ENCODE measurements around the gene LRRC17. TPM values are rescaled to one million over a fixed set of nuclear protein-coding genes. Genes with fewer than 3 reads are reported as not detected.
"Not testable (repeated sequence)": the region's sequence is repeated elsewhere in the genome, so short reads cannot be mapped to it uniquely, and the experiment has no call there.

The LRRC17 gene
- total RNA-seq, 1 experiment from 2014 or later: 0.37 TPM

DNA sequence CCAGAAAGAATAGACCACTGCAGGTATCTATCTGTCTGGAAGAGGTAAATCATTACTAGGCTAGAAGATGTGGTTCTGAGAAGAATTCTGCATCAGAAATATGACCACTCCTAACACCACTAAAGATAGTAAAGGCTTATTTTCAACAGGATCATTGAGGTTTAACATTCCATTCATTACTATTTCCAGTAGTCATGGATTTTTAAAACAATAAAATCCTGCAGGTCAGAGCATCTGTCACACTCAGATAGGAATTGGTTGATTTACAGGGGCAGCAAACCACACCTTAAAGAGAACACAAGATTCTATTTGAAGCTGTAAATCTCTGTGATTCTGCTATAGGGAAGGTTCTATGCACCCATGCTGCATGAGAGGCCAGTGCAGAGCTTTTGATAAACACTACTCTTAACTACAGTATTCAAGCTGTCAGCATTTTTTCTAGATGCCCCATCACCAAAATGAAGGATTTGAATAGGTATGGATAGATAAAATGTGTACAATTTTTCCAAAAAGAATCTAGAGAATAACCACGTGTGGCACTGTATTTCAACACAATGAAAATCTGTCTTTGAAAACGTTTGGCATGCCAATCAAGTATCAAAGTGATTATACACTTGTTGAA lies 14.6 kb downstream of the LRRC17 start:
- no peak for DNase-seq (ENCODE audit: low read depth, low spot score)
- in situ Hi-C loops (cut with HindIII; ENCODE audit: low pct_unique_long_range_greater_than_20kb, low sequenced_read_pairs): no loop called here

DNA sequence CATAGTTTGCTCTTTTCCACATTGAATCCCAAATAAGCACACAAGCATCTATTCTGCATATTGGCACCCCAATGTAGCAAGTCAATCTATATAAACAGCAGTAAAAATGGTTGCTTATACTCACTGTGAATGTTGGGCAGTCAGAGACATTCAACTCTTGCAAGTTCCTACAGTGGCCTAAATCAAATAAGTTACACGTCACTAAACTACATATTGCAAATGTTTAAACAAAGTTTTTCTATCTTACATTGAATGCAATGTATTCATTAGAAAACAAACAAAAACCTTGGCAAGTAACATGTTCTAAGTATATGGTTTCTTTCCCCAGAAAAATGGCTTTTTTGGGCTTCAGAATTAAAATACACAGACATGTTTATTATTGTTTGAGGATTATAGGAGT lies 19.0 kb downstream of the LRRC17 start:
- in situ Hi-C loops (cut with HindIII; ENCODE audit: low pct_unique_long_range_greater_than_20kb, low sequenced_read_pairs): no loop called here
- no peak for DNase-seq (ENCODE audit: low read depth, low spot score)

DNA sequence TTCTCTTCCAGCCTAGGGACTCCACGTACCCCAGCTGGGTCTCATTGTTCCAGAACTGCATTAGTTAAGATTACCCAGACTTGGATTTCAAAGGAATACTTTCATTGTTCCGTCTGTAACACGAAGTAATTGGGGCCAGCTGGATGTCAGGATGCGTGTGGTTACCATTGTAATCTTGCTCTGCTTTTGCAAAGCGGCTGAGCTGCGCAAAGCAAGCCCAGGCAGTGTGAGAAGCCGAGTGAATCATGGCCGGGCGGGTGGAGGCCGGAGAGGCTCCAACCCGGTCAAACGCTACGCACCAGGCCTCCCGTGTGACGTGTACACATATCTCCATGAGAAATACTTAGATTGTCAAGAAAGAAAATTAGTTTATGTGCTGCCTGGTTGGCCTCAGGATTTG lies 21.0 kb downstream of the LRRC17 start:
- no peak for DNase-seq (ENCODE audit: low read depth, low spot score)
- in situ Hi-C loops (cut with HindIII; ENCODE audit: low pct_unique_long_range_greater_than_20kb, low sequenced_read_pairs): no loop called here

DNA sequence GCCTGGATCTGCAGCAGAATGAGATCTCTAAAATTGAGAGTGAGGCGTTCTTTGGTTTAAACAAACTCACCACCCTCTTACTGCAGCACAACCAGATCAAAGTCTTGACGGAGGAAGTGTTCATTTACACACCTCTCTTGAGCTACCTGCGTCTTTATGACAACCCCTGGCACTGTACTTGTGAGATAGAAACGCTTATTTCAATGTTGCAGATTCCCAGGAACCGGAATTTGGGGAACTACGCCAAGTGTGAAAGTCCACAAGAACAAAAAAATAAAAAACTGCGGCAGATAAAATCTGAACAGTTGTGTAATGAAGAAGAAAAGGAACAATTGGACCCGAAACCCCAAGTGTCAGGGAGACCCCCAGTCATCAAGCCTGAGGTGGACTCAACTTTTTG lies 21.4 kb downstream of the LRRC17 start:
- in situ Hi-C loops (cut with HindIII; ENCODE audit: low pct_unique_long_range_greater_than_20kb, low sequenced_read_pairs): no loop called here

DNA sequence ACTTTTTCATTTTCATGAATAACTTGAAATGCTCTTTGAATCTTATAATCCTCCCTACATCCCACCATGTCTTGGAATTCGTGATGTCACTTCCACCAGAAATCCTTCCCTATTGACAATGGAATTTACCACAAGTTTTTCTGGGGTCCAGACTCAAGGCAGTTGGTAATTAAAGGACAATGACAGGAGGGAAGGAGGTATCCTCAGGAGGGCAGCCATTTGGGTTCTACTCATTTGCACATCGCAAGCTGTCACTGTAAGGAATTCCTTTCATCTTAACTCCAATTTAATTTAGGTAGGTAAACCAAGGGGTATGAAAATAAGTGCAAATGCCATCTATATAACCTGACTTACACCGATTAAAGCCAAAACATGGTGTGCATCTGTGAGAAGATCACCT lies 21.9 kb downstream of the LRRC17 start:
- in situ Hi-C loops (cut with HindIII; ENCODE audit: low pct_unique_long_range_greater_than_20kb, low sequenced_read_pairs): no loop called here

More for the DNA sequence above, 21.4 kb downstream of the LRRC17 start:
- DNase-seq (ENCODE audit: low read depth, low spot score): no peak

DNA sequence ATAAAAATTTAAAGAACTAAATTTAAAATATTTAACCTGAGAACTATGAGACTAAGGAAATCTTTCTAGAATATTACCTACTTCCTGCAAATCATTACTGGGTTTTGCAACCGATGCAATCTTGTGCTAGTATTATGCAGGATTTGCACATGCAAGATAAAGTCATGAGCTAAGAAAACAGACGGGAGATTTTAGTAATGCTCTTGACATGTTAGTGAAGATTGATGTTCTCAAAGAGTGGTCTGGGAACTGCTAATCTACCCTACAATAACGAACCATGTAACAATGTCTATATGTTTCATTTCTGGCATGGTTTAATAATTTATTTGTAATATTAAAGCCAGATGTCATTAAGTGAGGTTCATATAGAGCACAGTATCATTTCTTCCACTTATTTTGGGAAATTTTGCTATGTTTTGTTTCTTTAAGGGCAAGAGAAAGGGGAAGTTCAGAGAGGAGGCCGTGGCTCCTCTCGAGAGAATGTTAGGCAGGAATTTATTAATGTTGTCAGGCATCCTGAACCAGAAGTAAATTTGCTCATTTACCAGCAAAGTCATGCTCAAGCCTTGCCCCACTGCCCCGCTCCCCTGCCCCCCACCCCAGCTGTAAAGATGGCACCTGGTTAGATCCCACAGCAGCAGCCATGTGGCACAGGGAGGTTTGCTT lies 22.8 kb downstream of the LRRC17 start:
- DNase-seq (ENCODE audit: low read depth, low spot score): no peak
- in situ Hi-C loops (cut with HindIII; ENCODE audit: low pct_unique_long_range_greater_than_20kb, low sequenced_read_pairs): no loop called here

More for the DNA sequence above, 21.9 kb downstream of the LRRC17 start:
- DNase-seq (ENCODE audit: low read depth, low spot score): no peak

DNA sequence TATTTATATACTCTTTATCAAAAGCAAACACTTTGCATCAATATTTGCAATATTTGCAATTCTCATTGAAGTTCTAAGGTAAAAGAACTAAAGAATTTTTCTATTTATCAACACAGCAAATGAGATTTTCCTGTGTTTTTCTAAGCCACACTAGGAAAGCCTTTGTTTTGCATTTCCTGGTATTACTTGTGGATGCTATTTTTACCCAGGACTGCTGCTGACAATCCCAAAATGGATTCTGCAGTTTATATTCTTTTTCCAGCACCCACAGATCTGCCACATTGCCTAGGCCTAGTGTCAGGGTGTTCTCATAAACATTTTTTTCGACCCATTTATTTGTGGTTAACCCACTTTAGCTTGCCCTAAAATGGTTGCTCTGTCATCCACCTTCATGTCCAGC lies 25.9 kb downstream of the LRRC17 start:
- DNase-seq (ENCODE audit: low read depth, low spot score): no peak
- in situ Hi-C loops (cut with HindIII; ENCODE audit: low pct_unique_long_range_greater_than_20kb, low sequenced_read_pairs): no loop called here

DNA sequence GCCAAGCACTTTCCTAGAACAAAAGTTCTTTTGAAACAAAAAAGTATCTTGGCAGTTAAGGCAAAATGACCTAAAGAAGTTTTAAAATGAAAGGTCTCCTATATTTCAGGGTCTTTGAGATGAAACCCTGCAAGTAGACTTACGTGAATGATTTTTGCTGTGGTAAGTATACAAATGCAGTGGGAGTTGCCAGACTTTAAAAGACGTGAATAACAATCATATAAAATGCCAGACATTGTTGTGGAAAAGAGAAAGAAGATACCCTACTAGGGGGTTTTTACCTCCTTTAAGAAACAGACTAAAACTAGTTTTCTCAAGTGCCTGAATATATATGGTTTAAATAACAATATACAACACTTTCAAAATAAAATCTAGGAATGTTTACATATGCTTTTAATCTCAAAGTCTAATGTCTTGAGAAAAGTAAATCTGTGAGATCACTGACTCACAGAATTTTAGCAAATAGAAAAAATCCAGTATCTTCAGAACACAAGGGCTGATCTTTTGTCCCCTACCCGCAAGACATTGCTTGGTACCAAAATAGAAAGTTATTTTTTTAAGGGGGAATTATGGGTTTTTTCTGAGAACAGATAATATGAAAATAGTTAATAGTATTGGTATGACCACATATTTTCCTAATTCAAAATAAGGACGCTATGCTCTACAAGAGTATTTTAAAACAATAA lies 29.5 kb downstream of the LRRC17 start:
- DNase-seq (ENCODE audit: low read depth, low spot score): no peak
- in situ Hi-C loops (cut with HindIII; ENCODE audit: low pct_unique_long_range_greater_than_20kb, low sequenced_read_pairs): no loop called here

DNA sequence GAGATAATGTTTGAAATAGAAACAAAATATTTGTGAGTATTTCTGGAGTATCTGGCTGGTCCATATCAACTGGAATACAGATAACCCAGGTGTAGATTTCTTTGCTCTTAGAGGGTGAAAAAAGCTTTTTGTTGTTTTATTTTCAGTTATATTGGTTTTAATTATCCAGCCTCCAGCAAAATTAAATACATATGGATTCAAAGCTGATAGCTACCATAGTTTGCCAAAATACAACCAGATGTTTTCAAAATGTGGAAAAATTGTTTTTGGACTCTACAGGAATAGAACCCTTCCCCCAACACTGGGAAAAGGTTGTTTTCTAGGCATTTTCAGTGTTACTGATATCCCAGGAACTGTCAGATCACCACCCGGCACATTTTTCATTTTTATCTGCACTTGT lies 30.1 kb downstream of the LRRC17 start:
- no peak for DNase-seq (ENCODE audit: low read depth, low spot score)
- in situ Hi-C loops (cut with HindIII; ENCODE audit: low pct_unique_long_range_greater_than_20kb, low sequenced_read_pairs): no loop called here

DNA sequence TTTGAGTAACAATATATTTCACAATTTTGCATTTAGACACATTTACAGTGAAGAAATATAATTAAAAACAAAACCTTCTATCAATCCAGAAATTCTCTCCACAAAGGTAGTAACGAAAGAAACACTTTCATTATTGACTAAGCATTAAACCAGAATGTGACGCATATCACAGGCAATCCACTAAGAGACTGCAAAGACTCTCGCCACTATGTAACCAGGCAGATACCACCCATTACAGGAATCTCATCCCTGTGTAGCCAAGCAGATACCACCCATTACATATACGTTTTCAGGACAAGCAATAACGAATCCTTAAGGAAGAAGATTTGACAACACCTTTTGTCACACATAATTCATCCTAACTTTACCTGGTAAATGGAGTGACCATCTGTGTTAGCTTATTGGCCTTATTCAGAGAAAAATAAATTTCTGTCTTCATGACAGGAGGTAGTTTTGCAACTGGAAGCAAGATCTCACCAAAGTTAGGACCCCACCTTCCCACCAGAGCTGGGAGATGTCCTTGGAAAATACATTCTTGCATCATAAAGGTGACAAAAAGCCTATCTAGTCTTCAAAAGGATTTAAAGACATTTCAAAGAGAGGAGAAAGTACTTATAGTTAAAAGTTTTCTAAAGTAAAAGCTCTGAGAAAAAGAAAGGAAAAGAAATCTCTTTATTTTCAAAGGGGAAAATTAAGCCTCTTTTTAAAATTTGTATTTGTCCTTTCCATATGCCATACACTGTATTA lies 30.8 kb downstream of the LRRC17 start:
- in situ Hi-C loops (cut with HindIII; ENCODE audit: low pct_unique_long_range_greater_than_20kb, low sequenced_read_pairs): no loop called here

DNA sequence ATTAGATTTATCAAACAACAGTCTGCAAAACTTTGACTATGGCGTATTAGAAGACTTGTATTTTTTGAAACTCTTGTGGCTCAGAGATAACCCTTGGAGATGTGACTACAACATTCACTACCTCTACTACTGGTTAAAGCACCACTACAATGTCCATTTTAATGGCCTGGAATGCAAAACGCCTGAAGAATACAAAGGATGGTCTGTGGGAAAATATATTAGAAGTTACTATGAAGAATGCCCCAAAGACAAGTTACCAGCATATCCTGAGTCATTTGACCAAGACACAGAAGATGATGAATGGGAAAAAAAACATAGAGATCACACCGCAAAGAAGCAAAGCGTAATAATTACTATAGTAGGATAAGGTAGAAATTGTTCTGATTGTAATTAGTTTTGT lies 31.4 kb downstream of the LRRC17 start:
- DNase-seq (ENCODE audit: low read depth, low spot score): peak; percentile 96
- in situ Hi-C loops (cut with HindIII; ENCODE audit: low pct_unique_long_range_greater_than_20kb, low sequenced_read_pairs): no loop called here

More for the DNA sequence above, 30.8 kb downstream of the LRRC17 start:
- no peak for DNase-seq (ENCODE audit: low read depth, low spot score)

DNA sequence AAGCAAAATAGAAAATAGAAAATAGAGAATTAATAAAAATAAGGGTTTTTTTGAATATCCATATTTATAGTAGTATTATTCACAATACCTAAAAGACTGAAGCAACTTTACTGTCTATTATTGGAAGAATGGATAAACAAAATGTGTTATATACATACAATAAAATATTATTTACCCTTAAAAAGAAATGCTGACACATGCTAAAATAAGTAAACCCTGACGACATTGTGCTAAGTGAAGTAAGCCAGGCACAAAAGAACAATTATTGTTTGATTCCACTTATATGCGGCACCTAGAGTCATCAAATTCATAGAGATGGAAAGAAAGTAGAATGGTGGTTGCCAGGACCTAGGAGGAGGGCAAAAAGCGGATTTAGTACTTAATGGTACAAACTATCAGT lies 39.0 kb downstream of the LRRC17 start:
- in situ Hi-C loops (cut with HindIII; ENCODE audit: low pct_unique_long_range_greater_than_20kb, low sequenced_read_pairs): no loop called here
- no peak for DNase-seq (ENCODE audit: low read depth, low spot score)

DNA sequence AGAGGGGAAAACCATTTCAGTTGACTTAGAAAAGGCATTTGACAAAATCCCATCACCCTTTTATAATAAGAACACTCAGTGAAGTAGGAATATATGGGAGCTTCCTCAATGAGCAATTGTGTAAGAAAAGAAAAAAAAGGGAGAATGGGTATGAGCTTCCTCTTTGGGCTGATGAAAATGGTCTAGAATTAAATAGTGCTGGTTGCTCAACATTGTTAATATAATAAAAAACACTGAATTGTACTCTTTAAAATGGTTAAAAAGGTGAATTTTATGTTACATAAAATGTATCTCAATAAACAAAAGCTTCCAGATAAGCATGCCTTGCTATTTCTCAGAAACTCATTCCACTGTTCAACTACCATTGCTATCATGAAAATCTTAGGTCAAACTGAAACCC lies 40.6 kb downstream of the LRRC17 start:
- no peak for DNase-seq (ENCODE audit: low read depth, low spot score)
- in situ Hi-C loops (cut with HindIII; ENCODE audit: low pct_unique_long_range_greater_than_20kb, low sequenced_read_pairs): no loop called here

DNA sequence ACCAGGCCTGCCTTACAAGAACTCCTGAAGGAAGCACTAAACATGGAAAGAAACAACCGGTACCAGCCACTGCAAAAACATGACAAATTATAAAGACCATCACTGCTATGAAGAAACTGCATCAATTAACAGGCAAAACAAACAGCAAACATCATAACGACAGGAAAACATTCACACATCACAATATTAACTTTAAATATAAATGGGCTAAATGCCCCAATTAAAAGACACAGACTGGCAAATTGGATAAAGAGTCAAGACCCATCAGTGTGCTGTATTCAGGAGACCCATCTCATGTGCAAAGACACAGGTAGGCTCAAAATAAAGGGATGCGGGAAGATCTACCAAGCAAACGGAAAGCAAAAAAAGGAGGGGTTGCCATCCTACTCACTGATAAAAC lies 41.6 kb downstream of the LRRC17 start:
- in situ Hi-C loops (cut with HindIII; ENCODE audit: low pct_unique_long_range_greater_than_20kb, low sequenced_read_pairs): not testable (repeated sequence)

DNA sequence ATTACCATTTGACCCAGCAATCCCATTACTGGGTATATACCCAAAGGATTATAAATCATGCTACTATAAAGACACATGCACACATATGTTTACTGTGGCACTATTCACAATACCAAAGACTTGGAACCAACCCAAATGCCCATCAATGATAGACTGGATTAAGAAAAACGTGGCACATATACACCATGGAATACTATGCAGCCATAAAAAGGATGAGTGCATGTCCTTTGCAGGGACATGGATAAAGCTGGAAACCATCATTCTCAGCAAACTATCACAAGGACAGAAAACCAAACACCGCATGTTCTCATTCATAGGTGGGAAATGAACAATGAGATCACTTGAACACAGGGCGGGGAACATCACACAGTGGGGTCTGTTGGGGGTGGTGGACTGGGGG lies 45.2 kb downstream of the LRRC17 start:
- DNase-seq (ENCODE audit: low read depth, low spot score); in situ Hi-C loops (cut with HindIII; ENCODE audit: low pct_unique_long_range_greater_than_20kb, low sequenced_read_pairs): not testable (repeated sequence)

More for the DNA sequence above, 41.6 kb downstream of the LRRC17 start:
- DNase-seq (ENCODE audit: low read depth, low spot score): not testable (repeated sequence)

DNA sequence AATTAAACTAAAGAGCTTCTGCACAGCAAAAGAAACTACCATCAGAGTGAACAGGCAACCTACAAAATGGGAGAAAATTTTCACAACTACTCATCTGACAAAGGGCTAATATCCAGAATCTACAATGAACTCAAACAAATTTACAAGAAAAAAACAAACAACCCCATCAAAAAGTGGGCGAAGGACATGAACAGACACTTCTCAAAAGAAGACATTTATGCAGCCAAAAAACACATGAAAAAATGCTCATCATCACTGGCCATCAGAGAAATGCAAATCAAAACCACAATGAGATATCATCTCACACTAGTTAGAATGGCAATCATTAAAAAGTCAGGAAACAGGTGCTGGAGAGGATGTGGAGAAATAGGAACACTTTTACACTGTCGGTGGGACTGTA lies 49.2 kb downstream of the LRRC17 start:
- in situ Hi-C loops (cut with HindIII; ENCODE audit: low pct_unique_long_range_greater_than_20kb, low sequenced_read_pairs); DNase-seq (ENCODE audit: low read depth, low spot score): not testable (repeated sequence)

DNA sequence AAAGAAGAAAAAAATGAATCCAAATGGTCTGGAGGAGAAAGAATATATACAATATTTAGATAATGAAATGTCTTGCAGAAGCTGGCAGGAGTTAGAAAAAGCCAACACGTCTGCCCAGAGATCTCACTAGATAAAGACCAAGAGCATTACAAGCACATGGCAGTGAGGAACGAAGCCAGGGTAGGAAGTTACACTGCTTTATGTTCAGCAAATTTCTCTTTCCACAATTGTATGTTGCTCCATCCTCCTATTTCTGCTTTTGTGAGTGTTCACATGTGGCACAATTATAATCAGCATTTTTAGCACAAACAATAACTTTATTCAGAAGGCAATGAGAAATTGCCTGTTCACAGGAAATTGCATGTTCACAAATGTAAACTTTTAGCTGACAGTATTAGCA lies 53.7 kb downstream of the LRRC17 start:
- in situ Hi-C loops (cut with HindIII; ENCODE audit: low pct_unique_long_range_greater_than_20kb, low sequenced_read_pairs): no loop called here
- no peak for DNase-seq (ENCODE audit: low read depth, low spot score)

DNA sequence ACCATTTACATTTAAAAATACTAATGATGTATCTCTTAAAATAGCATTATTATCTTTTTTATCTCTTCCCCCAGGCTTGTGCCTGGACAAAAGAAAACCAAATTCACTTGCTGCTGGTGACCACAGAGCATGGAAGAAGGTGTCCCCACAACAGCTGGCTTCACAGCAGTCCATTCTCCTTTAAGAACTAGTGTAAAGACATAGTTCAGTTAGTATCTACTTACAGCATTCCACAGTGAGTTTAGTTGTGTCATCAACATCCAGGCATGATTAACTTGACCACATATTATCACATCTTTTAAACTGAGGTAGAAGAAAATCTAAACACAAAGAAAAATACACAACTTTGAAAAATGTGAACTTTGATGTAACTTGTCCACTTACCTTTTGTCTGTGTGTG lies 55.0 kb downstream of the LRRC17 start:
- no peak for DNase-seq (ENCODE audit: low read depth, low spot score)
- in situ Hi-C loops (cut with HindIII; ENCODE audit: low pct_unique_long_range_greater_than_20kb, low sequenced_read_pairs): no loop called here

All from SK-MEL-5 (cell line).